Stimulated activated CD4-positive, alpha-beta T cell treated with anti-CD3 and anti-CD28 coated beads, Interleukin-12 subunit alpha, Interleukin-12 subunit beta, amount 100 ng/mL, for 48 hours (primary cell): ENCODE measurements around the gene TYRP1.
"Not testable (repeated sequence)": the region's sequence is repeated elsewhere in the genome, so short reads cannot be mapped to it uniquely, and the experiment has no call there.

Experiments
- DNase-seq, 3 donors: peaks; one replicate each; pipeline ENCODE4 v3.0.0-alpha.2; 2020; ENCODE audit warnings: low read depth in 2 of 3, low spot score in 1 of 3

Gene TYRP1, protein sequence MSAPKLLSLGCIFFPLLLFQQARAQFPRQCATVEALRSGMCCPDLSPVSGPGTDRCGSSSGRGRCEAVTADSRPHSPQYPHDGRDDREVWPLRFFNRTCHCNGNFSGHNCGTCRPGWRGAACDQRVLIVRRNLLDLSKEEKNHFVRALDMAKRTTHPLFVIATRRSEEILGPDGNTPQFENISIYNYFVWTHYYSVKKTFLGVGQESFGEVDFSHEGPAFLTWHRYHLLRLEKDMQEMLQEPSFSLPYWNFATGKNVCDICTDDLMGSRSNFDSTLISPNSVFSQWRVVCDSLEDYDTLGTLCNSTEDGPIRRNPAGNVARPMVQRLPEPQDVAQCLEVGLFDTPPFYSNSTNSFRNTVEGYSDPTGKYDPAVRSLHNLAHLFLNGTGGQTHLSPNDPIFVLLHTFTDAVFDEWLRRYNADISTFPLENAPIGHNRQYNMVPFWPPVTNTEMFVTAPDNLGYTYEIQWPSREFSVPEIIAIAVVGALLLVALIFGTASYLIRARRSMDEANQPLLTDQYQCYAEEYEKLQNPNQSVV

DNA sequence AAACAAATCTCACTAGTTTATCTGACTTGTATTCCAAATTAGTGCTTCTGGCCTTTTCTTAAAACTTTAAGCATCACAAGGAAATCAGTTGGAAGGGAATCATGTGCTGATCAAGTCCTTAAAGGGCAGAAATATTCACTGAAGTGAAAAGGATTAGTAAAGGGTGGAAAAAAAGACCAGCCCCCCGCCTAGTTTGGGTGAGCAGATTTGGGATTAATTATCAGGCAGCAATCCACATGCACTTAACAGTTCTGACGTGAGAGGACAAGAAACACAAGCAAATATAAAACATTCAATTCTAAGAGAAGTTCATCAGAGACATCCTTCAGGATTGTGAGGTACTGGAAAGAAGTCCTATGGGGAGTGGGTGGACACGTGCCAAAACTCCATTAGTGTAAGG lies at the start of gene TYRP1:
TYRP1 (plus strand) TSS at position 245 of the 400 bp plus-strand sequence. CDS start 612 bp downstream, outside the sequence.
- DNase-seq, result no peak

DNA sequence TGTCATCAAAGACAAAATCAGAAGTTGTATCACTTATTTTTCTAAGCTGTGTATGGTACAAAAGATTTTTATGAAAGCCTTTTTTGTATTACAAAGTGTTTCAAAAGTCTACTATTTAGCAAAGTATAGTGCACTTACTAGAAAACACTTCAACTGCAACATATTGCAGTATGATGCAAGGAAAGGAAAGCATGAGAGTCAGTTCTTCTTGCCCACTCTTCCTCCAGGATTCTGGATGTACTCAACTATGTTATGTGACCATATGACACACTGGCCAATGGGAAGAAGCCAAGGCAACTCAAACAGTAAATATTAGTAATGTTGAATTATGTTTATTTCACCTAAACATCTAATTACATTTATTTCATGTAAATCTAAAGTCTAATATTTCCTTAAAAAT lies 49.5 kb upstream of the TYRP1 start:
- DNase-seq, result no peak

DNA sequence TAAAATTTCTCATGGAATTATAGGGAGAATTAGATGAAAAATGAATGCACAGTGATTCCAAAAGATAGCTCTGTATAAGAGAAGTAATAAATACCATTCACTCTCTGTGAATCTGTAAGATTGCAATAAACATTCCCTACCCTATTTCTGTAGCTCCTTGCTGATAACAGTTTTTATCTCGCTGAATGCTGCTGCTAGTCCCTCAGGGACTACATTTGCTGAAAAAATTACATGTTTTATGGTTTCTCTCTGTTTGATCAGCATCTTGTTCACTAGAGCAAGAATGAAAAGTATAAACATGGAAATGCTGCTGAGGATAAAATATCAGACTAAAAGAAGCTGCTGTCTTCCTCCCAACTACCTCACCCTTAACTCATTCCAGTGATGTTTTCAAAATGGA lies 44.3 kb upstream of the TYRP1 start:
- DNase-seq, result no peak

DNA sequence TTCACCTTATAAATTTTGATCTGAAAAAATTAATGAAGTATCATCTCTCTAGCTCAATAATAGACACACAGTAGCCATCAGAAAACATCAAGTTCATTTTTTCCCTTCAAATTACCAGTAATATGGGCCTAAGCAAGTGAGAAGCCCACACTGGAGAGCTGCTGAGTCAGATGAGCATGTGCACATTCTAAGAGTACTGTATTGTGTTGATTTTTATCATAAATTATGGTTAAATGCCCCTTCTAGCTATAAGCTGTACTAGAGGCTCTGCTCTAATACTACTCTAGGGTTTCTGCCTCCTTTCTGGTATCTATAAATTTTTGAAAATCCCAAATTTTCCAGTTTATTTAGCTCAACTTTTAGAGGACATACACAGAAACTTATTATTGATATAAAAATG lies 42.1 kb upstream of the TYRP1 start:
- no peak for DNase-seq

DNA sequence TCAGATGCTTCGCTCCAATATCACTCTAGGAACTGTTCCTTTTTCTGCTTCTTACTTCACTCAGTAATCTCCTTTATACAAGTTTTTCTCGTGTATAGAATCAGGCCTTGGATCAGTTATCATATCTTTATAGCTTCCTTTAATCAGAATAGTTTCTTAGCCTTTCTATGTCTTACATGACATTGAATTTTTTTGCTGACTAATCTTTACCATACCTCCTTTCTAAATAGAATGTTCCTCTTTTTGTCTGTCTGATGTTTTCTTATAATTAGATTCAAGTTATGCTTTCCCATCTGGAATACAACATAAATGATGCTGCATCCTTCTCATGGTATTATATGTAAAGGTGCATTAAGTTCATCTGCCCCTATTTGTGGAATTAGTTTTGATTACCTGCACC lies 40.2 kb upstream of the TYRP1 start:
- DNase-seq, result no peak

DNA sequence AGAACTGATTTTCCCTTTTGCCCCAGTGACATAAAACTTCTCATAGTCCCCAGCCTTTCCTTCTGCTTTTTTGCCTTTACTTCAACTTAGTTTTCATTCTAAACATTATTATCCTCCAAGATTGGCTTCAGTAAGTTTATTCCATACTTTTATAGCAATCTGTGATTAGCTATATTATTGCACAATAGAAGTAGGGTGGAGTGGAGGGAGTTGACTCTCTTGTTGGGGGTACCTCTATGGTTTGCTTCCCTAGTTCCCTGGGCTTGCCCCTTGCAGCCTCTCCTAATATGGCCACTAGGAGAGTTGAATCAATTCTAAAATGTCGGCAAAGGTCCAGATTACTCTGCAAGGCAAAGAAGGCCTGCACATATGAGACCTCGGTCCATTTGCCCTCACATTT lies 36.4 kb upstream of the TYRP1 start:
- DNase-seq, result no peak

DNA sequence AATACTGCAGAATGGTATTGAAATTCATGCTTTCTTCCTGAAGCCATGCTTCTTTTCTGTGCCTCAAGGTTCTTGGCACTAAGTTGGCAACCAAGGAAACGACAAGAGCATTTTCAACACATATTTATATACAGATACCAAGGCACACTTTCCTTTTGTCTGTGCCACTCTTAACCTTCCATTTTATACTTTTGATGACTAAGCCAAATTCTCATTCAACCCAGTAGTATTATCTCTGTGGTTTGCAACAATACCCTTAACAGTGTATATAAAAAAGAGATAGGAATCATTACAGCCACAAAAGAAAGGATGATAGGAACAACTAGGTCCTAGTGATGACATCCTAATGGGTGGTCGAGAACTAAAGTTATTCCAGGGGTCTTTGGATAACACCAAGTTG lies 36.0 kb upstream of the TYRP1 start:
- no peak for DNase-seq

DNA sequence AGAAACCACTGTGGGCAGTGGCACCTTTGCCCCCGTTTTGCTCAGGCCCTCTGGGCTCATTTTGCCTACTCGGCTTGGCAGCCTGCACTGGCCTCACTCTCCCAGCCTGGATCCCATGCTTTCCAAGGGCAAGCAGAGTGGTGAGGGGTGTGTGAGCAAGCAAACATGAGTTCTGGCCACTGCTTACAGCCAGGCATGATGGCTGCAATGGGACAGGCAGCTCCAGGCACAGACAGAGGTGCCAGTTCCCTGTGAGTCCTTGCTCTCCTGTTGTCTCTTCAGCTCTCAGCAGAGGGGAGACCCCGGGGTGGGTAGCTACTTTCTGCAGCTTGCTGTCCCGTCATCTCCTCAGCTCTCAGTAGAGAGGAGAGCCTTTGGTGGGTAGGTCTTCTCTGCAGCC lies 35.2 kb upstream of the TYRP1 start:
- no peak for DNase-seq

DNA sequence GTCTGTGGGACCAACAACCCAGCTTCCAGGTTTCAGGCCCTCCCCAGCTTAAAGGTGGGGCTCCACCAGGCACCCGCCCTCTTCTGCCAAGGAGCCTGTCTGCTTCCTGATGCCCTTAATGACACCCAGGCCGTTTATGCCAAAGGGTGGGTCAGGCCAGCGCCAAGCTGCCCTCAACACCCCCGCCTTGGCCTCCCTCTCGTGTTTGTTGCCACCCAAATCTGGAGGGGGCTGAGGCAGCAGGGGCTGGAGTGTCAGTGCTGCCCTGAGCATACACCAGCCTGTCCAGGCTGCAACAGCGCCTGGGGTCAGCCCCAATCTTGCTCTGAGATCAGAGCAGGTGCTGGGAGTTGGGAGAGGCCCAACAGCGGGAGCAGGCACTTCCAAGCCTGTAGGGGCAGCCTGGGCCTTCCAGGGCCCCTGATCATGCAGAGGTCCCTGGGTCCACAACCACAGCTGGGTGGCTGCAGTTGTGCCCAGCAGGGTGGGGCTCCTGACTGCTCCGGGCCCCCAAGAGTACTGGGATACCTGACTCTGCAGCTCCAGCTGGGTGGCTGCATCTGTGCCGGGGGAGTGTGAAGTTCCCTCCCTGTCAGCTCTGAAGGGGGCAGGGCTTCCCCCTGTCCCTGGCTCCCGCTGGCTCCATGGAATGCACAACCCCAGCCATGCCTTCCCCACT lies 34.5 kb upstream of the TYRP1 start:
- no peak for DNase-seq

DNA sequence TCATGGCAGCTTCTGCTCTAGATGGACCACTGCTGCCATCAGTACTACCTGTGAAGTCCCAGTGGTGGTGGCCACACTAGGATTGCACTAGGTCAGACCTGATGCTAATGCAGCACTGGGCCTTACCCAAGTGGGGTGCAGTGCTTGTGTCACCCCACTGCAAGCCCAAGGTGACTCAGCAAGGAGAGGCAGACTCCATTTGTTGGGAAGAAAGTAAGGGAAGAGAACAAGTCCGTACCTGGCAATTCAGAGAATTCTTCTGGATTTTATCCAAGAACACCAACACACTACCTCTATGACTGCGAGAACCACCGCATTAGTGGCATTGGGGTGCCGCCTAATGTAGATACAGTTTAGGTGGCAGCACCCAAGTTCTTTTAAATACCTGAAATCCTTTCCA lies 34.0 kb upstream of the TYRP1 start:
- DNase-seq, result no peak

DNA sequence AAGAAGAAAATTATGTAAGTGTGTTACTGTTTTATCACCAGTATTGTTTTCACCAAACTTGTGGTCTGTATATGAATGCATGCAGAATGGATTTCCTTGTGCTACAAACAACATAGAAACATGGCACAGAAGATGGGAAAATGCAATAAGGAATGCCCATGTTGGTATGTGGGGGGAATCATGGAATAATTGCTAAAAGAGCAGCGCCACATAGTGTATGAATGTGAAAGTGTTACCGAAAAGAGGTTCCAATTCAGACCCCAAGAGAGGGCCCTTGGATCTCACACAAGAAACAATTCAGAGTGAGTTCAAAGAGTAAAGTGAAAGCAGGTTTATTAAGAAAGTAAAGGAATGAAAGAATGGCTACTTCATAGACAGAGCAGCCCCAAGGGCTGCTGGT lies 26.4 kb upstream of the TYRP1 start:
- no peak for DNase-seq

DNA sequence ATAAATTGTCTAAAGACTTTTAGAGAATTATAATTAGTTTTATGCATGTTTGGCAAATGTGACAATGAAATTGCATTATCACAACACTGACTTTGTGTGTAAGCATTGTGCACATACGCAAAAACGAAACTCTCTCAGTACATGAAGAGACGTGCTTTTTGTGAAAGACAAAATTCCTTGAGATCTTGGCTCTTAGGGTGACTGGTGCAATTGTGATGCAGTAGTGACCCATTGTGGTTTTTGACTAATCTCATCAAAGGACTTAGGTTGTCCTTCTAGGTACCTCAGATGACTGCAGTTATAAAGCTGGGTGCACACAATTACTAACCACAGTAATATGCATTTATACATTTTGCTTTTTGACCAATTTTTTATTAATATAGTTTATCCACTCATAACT lies 25.3 kb upstream of the TYRP1 start:
- no peak for DNase-seq

DNA sequence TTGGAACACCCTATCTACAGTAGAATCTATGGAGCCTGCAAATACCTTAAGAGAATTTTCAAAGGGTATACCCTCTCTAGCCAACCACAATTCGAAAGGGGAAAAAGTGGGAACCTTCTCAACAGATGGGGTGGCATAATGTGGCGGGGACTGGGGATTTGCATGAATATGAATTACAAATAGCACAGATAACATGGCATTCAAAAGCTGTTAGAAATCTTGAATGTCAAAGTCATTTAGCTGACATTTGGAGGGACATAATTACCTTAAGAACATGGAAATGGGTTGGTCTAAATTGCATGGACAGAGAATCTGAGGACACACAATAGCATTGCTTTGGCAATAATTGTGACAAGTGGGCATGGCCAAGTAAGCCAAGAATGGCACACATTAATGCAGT lies 23.2 kb upstream of the TYRP1 start:
- no peak for DNase-seq

DNA sequence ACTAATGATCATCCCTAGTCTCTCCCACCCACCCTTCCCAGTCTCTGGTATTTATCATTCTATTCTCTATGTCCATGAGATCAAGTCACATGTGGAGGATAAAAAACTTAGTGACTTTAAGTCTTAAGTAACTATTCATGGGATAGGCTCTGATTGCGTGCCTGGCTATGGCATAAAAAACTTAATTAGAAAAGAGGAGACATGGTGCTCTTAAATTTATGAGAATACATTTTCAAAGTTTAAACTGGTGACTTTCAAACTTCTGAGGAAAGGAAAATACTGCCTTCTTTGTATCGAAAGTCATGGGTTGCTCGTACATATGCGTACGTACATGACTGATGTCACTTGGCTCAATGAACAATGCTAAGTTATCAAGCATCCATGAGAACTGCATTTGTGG lies 18.2 kb upstream of the TYRP1 start:
- DNase-seq, result no peak

DNA sequence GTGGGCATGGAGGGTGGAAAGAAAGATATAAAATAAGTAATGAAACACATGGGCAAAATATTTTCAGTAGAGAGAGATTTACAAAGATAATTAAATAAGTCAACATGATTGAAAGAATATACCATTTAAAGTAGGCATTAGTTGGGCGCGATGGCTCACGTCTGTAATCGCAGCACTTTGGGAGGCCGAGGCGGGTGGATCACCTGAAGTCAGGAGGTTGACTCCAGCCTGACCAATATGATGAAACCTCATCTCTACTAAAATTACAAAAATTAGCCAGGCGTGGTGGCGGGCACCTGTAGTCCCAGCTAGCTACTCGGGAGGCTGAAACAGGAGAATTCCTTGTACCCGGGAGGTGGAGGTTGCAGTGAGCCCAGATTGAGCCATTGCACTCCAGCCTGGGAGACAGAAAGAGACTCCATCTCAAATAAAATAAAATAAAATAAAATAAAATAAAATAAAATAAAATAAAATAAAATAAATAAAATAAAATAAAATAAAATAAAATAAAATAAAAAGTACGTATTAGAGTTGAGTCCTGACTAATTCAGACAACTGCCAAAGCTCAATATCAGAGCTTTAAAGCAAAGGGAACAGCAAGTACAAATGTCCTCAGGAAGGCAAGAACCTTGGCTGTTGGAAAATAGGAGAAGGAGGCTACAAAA lies 15.6 kb upstream of the TYRP1 start:
- DNase-seq, result not testable (repeated sequence)

DNA sequence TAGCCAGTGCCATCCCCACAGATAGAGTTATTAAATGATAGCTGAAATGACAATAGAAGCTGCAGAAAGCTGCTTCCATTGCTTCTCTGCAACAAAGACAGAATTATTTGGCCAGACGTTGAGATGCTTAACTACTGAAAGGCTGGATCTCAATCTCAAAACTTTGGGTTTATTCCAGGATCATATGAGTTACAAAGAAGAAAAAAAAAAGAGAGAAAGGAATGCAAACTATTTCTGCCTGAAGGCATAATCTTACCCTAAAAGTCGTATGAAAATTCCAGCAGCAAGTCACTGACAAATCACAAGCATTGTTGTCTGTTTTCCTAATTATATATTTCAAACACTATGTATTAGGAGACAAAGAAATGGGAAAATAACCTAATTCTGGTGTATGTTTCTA lies 12.8 kb upstream of the TYRP1 start:
- DNase-seq, result no peak

DNA sequence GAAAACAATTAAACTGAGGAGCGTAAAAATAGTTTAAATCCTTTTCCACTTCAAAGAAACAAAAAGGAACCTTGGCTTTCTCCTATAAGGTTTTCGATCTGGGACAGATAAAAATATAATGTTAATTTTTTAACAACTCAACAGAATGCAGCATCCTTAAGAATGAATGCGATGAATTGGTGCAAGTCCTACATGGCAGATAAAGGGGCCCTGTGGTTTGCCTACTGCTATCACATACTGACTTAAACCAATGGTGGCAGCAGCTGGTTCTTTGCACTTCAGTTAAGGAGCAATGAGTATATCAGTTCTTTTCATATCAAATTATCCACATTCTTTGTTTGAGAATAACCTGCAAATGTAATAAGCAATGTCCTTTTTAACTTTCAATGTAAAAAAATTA lies 12.4 kb upstream of the TYRP1 start:
- DNase-seq, result no peak

DNA sequence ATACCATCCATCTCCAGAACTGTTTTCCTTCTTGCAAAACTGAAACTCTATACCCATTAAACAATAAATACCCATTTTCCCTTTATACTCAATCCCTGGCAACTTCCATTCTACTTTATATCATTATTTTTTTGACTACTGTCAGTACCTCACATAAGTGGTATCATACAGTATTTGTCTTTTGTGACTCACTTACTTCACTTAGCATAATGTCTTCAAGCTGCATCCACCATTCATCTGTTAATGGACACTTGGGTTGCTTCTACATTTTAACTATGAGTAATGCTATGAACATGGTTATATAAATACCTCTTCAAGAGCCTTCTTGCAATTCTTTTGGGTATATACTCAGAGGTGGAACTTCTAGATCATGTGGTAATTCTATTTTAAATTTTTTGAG lies 11.6 kb upstream of the TYRP1 start:
- no peak for DNase-seq

DNA sequence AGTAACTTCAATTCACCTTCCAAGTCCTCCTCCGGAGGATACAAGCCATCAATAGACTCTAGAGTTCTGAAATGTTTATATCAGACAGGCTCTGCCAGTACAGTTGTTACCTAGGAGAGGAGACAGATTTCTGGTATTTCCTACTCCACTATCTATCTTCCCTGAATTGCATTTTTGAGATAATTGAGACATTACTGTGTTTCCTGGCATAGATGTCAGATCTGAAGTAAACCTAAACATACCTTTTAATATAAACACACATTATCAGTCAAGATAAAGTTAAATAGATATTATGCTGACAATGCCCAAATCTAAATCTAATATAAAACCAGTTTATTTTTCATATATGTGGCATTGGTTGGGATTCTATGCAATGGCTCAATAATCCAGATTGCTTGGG lies 8.2 kb upstream of the TYRP1 start:
- no peak for DNase-seq

DNA sequence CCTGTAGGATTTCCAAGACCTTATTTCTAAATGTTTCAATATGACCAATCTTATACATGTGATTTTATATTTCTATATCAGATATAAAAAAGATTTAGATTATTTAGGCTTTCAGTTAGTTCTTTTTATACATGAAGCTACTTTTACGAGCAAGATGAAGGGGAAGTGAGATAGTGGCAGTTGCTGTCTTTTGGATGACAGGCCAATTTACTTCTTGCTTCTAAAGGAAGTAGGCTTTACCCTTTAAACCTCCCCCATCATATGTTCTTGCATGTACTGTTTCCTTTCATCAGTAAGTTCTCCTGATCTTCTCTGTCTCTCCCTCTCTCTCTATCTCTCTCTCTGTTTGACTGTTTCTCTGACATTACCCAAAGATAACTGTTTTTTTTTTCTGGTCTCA lies 4.0 kb upstream of the TYRP1 start:
- no peak for DNase-seq

DNA sequence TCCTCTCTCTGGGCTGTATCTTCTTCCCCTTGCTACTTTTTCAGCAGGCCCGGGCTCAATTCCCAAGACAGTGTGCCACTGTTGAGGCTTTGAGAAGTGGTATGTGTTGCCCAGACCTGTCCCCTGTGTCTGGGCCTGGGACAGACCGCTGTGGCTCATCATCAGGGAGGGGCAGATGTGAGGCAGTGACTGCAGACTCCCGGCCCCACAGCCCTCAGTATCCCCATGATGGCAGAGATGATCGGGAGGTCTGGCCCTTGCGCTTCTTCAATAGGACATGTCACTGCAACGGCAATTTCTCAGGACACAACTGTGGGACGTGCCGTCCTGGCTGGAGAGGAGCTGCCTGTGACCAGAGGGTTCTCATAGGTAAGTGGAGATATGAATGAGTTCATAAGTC lies 828 bp downstream of the TYRP1 start:
- no peak for DNase-seq

DNA sequence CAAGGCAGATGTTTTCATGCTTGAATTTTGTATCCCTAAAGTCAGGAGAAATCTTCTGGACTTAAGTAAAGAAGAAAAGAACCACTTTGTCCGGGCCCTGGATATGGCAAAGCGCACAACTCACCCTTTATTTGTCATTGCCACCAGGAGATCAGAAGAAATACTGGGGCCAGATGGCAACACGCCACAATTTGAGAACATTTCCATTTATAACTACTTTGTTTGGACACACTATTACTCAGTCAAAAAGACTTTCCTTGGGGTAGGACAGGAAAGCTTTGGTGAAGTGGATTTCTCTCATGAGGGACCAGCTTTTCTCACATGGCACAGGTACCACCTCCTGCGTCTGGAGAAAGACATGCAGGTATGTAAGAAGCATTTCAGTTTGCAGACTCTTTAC lies 2.3 kb downstream of the TYRP1 start:
- no peak for DNase-seq
